Hepatocyte (in vitro differentiated cells): ENCODE data around the gene DMD. TPM values are rescaled to one million over a fixed set of nuclear protein-coding genes. Genes with fewer than 3 reads are reported as not detected.

Experiments used
- DNase-seq: peaks from one replicate; pipeline ENCODE4 v3.0.0-alpha.2; 2016; ENCODE audit warnings: low spot score
- H2AFZ ChIP-seq: fragments of 200-600 bp; sonication (generic); 2 replicates; pipeline ENCODE4 v1.6.0; 2016; ENCODE audit warnings: antibody characterized with exemption, mild to moderate bottlenecking
- H3K27ac ChIP-seq: fragments of 200-600 bp; sonication (generic); 2 replicates; pipeline ENCODE4 v1.5.1; 2016; ENCODE audit warnings: mild to moderate bottlenecking
- H3K27me3 ChIP-seq: fragments of 200-600 bp; sonication (generic); 2 replicates; pipeline ENCODE4 v1.6.1; 2016
- H3K36me3 ChIP-seq: fragments of 200-600 bp; sonication (generic); replicated peaks from 2 replicates; pipeline ENCODE4 v1.5.1; 2016; ENCODE audit warnings: low read depth; ENCODE audit not compliant: insufficient read depth
- H3K4me1 ChIP-seq: fragments of 200-600 bp; sonication (generic); 2 replicates; pipeline ENCODE4 v1.5.1; 2016; ENCODE audit warnings: mild to moderate bottlenecking, moderate library complexity; ENCODE audit not compliant: insufficient read depth
- H3K4me2 ChIP-seq: fragments of 200-600 bp; sonication (generic); 2 replicates; pipeline ENCODE4 v1.6.0; 2016
- H3K4me3 ChIP-seq: fragments of 200-600 bp; sonication (generic); 2 replicates; pipeline ENCODE4 v1.5.1; 2016; ENCODE audit warnings: mild to moderate bottlenecking
- H3K79me2 ChIP-seq: fragments of 200-600 bp; sonication (generic); 2 replicates; pipeline ENCODE4 v1.6.0; 2017; ENCODE audit warnings: mild to moderate bottlenecking
- H3K9me2 ChIP-seq: fragments of 200-600 bp; sonication (generic); replicated peaks from 2 replicates; pipeline ENCODE4 v1.6.0; 2017; ENCODE audit warnings: mild to moderate bottlenecking; ENCODE audit not compliant: insufficient read depth
- H3K9me3 ChIP-seq: fragments of 200-600 bp; sonication (generic); 2 replicates; pipeline ENCODE4 v1.5.1; 2016; ENCODE audit warnings: low read depth, mild to moderate bottlenecking
- H4K20me1 ChIP-seq: fragments of 200-600 bp; sonication (generic); 2 replicates; pipeline ENCODE4 v1.6.0; 2016; ENCODE audit warnings: mild to moderate bottlenecking; ENCODE audit not compliant: insufficient read depth, poor library complexity, severe bottlenecking
- EZH2 ChIP-seq: fragments of 200-600 bp; sonication (generic); IDR thresholded peaks from 2 replicates; pipeline ENCODE4 v1.6.1; 2016; ENCODE audit warnings: antibody characterized with exemption, mild to moderate bottlenecking, borderline replicate concordance
- EZH2phosphoT487 ChIP-seq: fragments of 200-600 bp; sonication (generic); IDR thresholded peaks from one replicate; pipeline ENCODE4 v1.6.1; 2018; ENCODE audit warnings: antibody characterized with exemption, mild to moderate bottlenecking, low read depth, moderate library complexity; ENCODE audit not compliant: unreplicated experiment, severe bottlenecking
- WGBS: methylation state at CpG from one replicate; pipeline ENCODE4 v1.1.6; 2016; ENCODE audit warnings: low lambda C conversion rate; ENCODE audit errors: missing lambda C conversion rate; 5-methylcytosine and 5-hydroxymethylcytosine counted together
- polyA plus RNA-seq: library from polyadenylated mRNA; unstranded; fragments of >200 nt; fragmentation: Nextera tagmentation; extraction: Ambion mirVana; gene quantifications from 2 replicates; pipeline ENCODE4 v1.2.1, GENCODE V29; 2016
- total RNA-seq: library from RNA; depleted of rRNA; stranded (reverse); fragments of >200 nt; gene quantifications from 2 replicates; pipeline ENCODE4 v1.2.3, GENCODE V29; 2014
- TF ChIP-seq, protein P1 (sequence below): fragments of 200-600 bp; sonication (generic); IDR thresholded peaks from 2 replicates; pipeline ENCODE4 v1.5.1; 2016; ENCODE audit warnings: antibody characterized with exemption, mild to moderate bottlenecking; ENCODE audit not compliant: poor library complexity

The DMD gene
- total and polyA plus RNA-seq, 2 experiments from 2014 or later = 14.2 to 27.8 TPM

DNA sequence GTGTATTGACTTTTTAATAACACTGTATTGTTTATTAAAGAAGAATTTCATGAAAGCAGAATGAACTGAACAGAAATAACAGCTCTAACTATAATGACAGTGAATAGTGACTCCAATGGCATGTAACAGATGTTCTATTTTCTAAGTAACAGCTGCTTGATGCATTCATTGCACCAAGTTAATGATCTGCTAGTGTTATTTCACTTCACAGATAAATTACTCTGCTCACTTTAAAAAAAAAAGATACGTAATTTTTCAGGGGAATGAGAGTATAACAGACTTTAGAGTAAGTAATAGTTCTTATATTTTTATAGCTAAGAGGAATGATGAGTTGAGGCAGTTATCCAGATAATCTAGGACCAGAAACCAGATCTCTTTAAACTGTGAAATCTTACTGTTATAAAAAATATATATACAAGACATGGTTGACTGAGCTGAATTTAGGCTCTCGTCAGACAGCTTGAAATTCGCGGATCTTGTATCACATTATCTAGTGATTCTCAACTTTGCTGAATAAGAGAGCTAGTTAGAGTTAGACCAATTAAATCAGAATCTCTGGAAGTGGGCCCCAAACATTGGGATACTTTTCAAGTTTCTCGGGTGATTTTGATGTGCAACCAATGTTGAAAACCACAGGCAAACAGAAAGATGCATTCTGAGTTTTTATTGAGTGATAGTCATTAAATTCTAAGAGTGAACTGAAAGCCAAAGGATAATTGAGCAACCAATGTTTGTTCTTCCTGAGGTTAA is 840.7 kb downstream of the DMD start:
- H3K36me3 ChIP-seq = no peaks in the 10 kb centered on the region
- 77% methylated on average over 5 of the region's 5 CpGs for WGBS
- no peak overlapping the region for H3K4me3 ChIP-seq
- TF ChIP-seq, protein P1, sequence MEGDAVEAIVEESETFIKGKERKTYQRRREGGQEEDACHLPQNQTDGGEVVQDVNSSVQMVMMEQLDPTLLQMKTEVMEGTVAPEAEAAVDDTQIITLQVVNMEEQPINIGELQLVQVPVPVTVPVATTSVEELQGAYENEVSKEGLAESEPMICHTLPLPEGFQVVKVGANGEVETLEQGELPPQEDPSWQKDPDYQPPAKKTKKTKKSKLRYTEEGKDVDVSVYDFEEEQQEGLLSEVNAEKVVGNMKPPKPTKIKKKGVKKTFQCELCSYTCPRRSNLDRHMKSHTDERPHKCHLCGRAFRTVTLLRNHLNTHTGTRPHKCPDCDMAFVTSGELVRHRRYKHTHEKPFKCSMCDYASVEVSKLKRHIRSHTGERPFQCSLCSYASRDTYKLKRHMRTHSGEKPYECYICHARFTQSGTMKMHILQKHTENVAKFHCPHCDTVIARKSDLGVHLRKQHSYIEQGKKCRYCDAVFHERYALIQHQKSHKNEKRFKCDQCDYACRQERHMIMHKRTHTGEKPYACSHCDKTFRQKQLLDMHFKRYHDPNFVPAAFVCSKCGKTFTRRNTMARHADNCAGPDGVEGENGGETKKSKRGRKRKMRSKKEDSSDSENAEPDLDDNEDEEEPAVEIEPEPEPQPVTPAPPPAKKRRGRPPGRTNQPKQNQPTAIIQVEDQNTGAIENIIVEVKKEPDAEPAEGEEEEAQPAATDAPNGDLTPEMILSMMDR = no peak
- TF ChIP-seq EZH2phosphoT487 (no peak), EZH2 (no peak)
- no peaks in the 10 kb centered on the region for H3K4me1 ChIP-seq
- no peak overlapping the region for H3K27ac ChIP-seq
- no peak for DNase-seq
- H2AFZ ChIP-seq = no peak overlapping the region
- H3K9me3 ChIP-seq = no peaks in the 10 kb centered on the region
- H3K9me2 ChIP-seq = no peaks in the 10 kb centered on the region
- H3K27me3 ChIP-seq = no peaks in the 10 kb centered on the region
- no peak overlapping the region for H3K4me2 ChIP-seq
- H4K20me1 ChIP-seq = no peaks in the 10 kb centered on the region
- H3K79me2 ChIP-seq = no peaks in the 10 kb centered on the region

- H3K9me2 ChIP-seq = no peaks in the 10 kb centered on the region
- no peak overlapping the region for H3K27ac ChIP-seq
- H2AFZ ChIP-seq = no peak overlapping the region
- no peak for TF ChIP-seq EZH2phosphoT487
- TF ChIP-seq, protein P1 = no peak
- TF ChIP-seq EZH2 = no peak
- no peaks in the 10 kb centered on the region for H4K20me1 ChIP-seq
- no peak for DNase-seq
- no peaks in the 10 kb centered on the region for H3K4me1 ChIP-seq
- no peaks in the 10 kb centered on the region for H3K79me2 ChIP-seq
- no peaks in the 10 kb centered on the region for H3K9me3 ChIP-seq
- H3K4me3 ChIP-seq = no peak overlapping the region
- 70% methylated on average over 7 of the region's 7 CpGs for WGBS
- H3K27me3 ChIP-seq = no peaks in the 10 kb centered on the region
- H3K36me3 ChIP-seq = no peaks in the 10 kb centered on the region
- no peak overlapping the region for H3K4me2 ChIP-seq
Observed at GRCh38 chrX:32293962-32294700, 917.2 kb downstream of the DMD start.

- Histone ChIP-seq H3K9me2 (no peaks in the 10 kb centered on the region), H3K27ac (no peak overlapping the region), H3K9me3 (no peaks in the 10 kb centered on the region), H3K79me2 (no peaks in the 10 kb centered on the region), H3K27me3 (no peaks in the 10 kb centered on the region), H3K36me3 (no peaks in the 10 kb centered on the region), H3K4me2 (no peak overlapping the region), H4K20me1 (no peaks in the 10 kb centered on the region), H2AFZ (no peak overlapping the region), H3K4me1 (no peaks in the 10 kb centered on the region), H3K4me3 (no peak overlapping the region)
- no peak for DNase-seq
- TF ChIP-seq, protein P1 = no peak
- TF ChIP-seq EZH2 (no peak), EZH2phosphoT487 (no peak)
- WGBS = 59% methylated on average over 3 of the region's 3 CpGs
Observed at GRCh38 chrX:32289356-32289755, 922.0 kb downstream of the DMD start.
